ENCODE measurements around the gene ZNF783.
"Not testable (repeated sequence)": the region's sequence is repeated elsewhere in the genome, so short reads cannot be mapped to it uniquely, and the experiment has no call there.

The ZNF783 gene

GRCh38 chr7:149240637-149241036, 21.4 kb upstream of the ZNF783 start:
- no peak for DNase-seq (ENCODE audit: low spot score)

GRCh38 chr7:149241696-149242095, 20.3 kb upstream of the ZNF783 start:
- DNase-seq (ENCODE audit: low spot score): no peak

GRCh38 chr7:149245244-149245643, 16.8 kb upstream of the ZNF783 start:
- DNase-seq (ENCODE audit: low spot score): no peak

GRCh38 chr7:149245744-149246143, 16.3 kb upstream of the ZNF783 start:
- no peak for DNase-seq (ENCODE audit: low spot score)

- no peak for DNase-seq (ENCODE audit: low spot score)
Measured at GRCh38 chr7:149248777-149249176, 13.2 kb upstream of the ZNF783 start.

- DNase-seq (ENCODE audit: low spot score): not testable (repeated sequence)
Measured at GRCh38 chr7:149250151-149250550, 11.8 kb upstream of the ZNF783 start.

GRCh38 chr7:149251518-149251917, 10.5 kb upstream of the ZNF783 start:
- not testable (repeated sequence) for DNase-seq (ENCODE audit: low spot score)

GRCh38 chr7:149252378-149252777, 9.6 kb upstream of the ZNF783 start:
- DNase-seq (ENCODE audit: low spot score): no peak

GRCh38 chr7:149253665-149254064, 8.3 kb upstream of the ZNF783 start:
- no peak for DNase-seq (ENCODE audit: low spot score)

GRCh38 chr7:149254181-149254858, 7.7 kb upstream of the ZNF783 start:
- DNase-seq (ENCODE audit: low spot score): no peak

- no peak for DNase-seq (ENCODE audit: low spot score)
Measured at GRCh38 chr7:149255174-149255573, 6.8 kb upstream of the ZNF783 start.

- no peak for DNase-seq (ENCODE audit: low spot score)
Measured at GRCh38 chr7:149256568-149256967, 5.4 kb upstream of the ZNF783 start.

- no peak for DNase-seq (ENCODE audit: low spot score)
Measured at GRCh38 chr7:149257146-149257545, 4.8 kb upstream of the ZNF783 start.

- DNase-seq (ENCODE audit: low spot score): no peak
Measured at GRCh38 chr7:149261316-149261828, 624 bp upstream of the ZNF783 start.

- no peak for DNase-seq (ENCODE audit: low spot score)
Measured at GRCh38 chr7:149266451-149266850, 4.5 kb downstream of the ZNF783 start.

GRCh38 chr7:149267733-149268132, 5.7 kb downstream of the ZNF783 start:
- no peak for DNase-seq (ENCODE audit: low spot score)

- DNase-seq (ENCODE audit: low spot score): not testable (repeated sequence)
Measured at GRCh38 chr7:149274424-149274823, 12.4 kb downstream of the ZNF783 start.

- DNase-seq (ENCODE audit: low spot score): no peak
Measured at GRCh38 chr7:149277871-149278270, 15.9 kb downstream of the ZNF783 start.

GRCh38 chr7:149278396-149278795, 16.4 kb downstream of the ZNF783 start:
- DNase-seq (ENCODE audit: low spot score): no peak

GRCh38 chr7:149279111-149279743, 17.2 kb downstream of the ZNF783 start:
- DNase-seq (ENCODE audit: low spot score): no peak

GRCh38 chr7:149280151-149280550, 18.2 kb downstream of the ZNF783 start:
- no peak for DNase-seq (ENCODE audit: low spot score)

- DNase-seq (ENCODE audit: low spot score): no peak
Measured at GRCh38 chr7:149280661-149281507, 18.9 kb downstream of the ZNF783 start.

All from left forelimb (tissue), 1 donor.